ENCODE results near the gene GLUD2.
"Not testable (repeated sequence)": the region's sequence is repeated elsewhere in the genome, so short reads cannot be mapped to it uniquely, and the experiment has no call there.

Gene GLUD2

GRCh38 chrX:121052122-121052521 lies 4.7 kb downstream of the GLUD2 start:
- Histone ChIP-seq H3K36me3 (ENCODE audit: control insufficient read depth, insufficient read depth, low read length) (no peaks in the 10 kb centered on the region), H2AFZ (no peak overlapping the region), H3K4me1 (no peaks in the 10 kb centered on the region), H3K27me3 (ENCODE audit: control insufficient read depth, insufficient read depth, low read length) (no peaks in the 10 kb centered on the region), H3K9ac (no peak overlapping the region), H3K4me2 (ENCODE audit: low read length) (no peak overlapping the region), H3K79me2 (no peaks in the 10 kb centered on the region), H3K9me3 (ENCODE audit: control insufficient read depth, low read length) (no peaks in the 10 kb centered on the region), H3K27ac (no peak overlapping the region), H3K4me3 (ENCODE audit: low read depth, low read length) (no peak overlapping the region)
- no peak for TF ChIP-seq CTCF (IDR thresholded peaks at IDR 0.05)

DNA sequence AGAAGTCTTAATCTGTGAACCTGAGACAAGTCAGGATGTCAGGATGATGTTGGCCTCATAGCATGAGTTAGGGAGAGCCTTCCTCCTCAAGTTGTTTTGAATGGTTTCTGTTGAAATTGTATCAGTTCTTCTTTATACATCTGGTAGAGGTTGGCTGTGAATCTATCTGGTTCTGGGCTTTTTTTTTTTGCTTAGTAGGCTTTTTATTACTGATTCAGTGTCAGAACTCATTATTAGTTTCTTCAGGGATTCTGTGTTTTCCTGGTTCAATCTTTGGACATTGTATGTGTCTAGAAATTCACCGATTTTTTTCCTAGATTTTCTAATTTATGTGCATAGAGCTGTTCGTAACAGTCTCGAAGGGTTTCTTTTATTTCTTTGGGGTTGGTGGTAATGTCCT lies 14.9 kb downstream of the GLUD2 start:
- H3K79me2 ChIP-seq: no peaks in the 10 kb centered on the region
- H3K9me3 ChIP-seq (ENCODE audit: control insufficient read depth, low read length): no peaks in the 10 kb centered on the region
- no peak overlapping the region for H3K27ac ChIP-seq
- no peak for TF ChIP-seq CTCF (IDR thresholded peaks at IDR 0.05)
- H3K9ac ChIP-seq: no peak overlapping the region
- no peaks in the 10 kb centered on the region for H3K27me3 ChIP-seq (ENCODE audit: control insufficient read depth, insufficient read depth, low read length)
- no peaks in the 10 kb centered on the region for H3K4me1 ChIP-seq
- no peaks in the 10 kb centered on the region for H3K36me3 ChIP-seq (ENCODE audit: control insufficient read depth, insufficient read depth, low read length)
- no peak overlapping the region for H3K4me2 ChIP-seq (ENCODE audit: low read length)
- H2AFZ ChIP-seq: no peak overlapping the region
- H3K4me3 ChIP-seq (ENCODE audit: low read depth, low read length): no peak overlapping the region

GRCh38 chrX:121064579-121064978 lies 17.2 kb downstream of the GLUD2 start:
- H3K4me1 ChIP-seq: no peaks in the 10 kb centered on the region
- H3K4me2 ChIP-seq (ENCODE audit: low read length): no peak overlapping the region
- H3K79me2 ChIP-seq: no peaks in the 10 kb centered on the region
- no peaks in the 10 kb centered on the region for H3K9me3 ChIP-seq (ENCODE audit: control insufficient read depth, low read length)
- no peaks in the 10 kb centered on the region for H3K27me3 ChIP-seq (ENCODE audit: control insufficient read depth, insufficient read depth, low read length)
- H2AFZ ChIP-seq: no peak overlapping the region
- no peak overlapping the region for H3K4me3 ChIP-seq (ENCODE audit: low read depth, low read length)
- no peak overlapping the region for H3K27ac ChIP-seq
- no peak for TF ChIP-seq CTCF (IDR thresholded peaks at IDR 0.05)
- H3K36me3 ChIP-seq (ENCODE audit: control insufficient read depth, insufficient read depth, low read length): no peaks in the 10 kb centered on the region
- no peak overlapping the region for H3K9ac ChIP-seq

GRCh38 chrX:121084247-121084646 lies 36.8 kb downstream of the GLUD2 start:
- H3K36me3 ChIP-seq (ENCODE audit: control insufficient read depth, insufficient read depth, low read length); H2AFZ ChIP-seq; H3K79me2 ChIP-seq; H3K27ac ChIP-seq; H3K9ac ChIP-seq; H3K27me3 ChIP-seq (ENCODE audit: control insufficient read depth, insufficient read depth, low read length); H3K4me2 ChIP-seq (ENCODE audit: low read length); H3K4me1 ChIP-seq; H3K4me3 ChIP-seq (ENCODE audit: low read depth, low read length); H3K9me3 ChIP-seq (ENCODE audit: control insufficient read depth, low read length): not testable (repeated sequence)

DNA sequence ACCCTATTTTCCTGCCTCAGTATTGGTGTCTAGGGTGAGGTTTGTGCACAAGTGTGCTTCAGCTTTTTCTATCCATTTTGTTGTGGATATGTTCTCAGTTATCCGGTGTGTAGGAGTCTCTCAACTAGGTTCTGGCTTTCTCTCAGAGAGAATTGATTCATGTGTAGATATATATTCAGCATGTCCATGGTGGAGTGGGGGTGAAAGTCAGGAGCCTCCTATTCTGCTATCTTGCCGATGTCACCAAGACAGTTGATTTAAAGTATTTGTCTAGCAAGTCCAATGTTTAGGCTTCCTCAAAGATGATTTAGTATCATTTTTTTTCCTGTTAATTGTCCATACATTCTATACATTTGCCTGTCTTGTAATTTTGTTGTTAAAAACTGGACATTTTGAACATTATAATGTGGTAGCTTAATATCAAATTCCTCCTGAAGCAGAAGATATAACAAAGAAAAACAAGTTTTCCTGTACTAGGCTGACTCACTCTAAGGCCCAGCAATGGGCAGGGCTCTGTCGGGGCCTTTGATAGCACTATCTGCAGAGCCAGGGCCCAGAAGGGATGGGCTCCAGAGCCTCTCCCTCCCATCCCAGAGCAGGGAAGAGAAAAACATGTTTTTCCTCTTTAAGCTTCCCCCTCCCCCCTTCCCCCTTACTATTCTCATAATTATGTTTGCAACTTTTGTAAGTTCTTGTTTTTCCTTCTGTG lies 37.6 kb downstream of the GLUD2 start:
- H3K27ac ChIP-seq: no peak overlapping the region

More for the DNA sequence above, 37.6 kb downstream of the GLUD2 start:
- TF ChIP-seq CTCF (IDR thresholded peaks at IDR 0.05): no peak
- H3K4me1 ChIP-seq: no peaks in the 10 kb centered on the region
- no peaks in the 10 kb centered on the region for H3K27me3 ChIP-seq (ENCODE audit: control insufficient read depth, insufficient read depth, low read length)
- no peak overlapping the region for H2AFZ ChIP-seq
- H3K36me3 ChIP-seq (ENCODE audit: control insufficient read depth, insufficient read depth, low read length): no peaks in the 10 kb centered on the region
- H3K9me3 ChIP-seq (ENCODE audit: control insufficient read depth, low read length): no peaks in the 10 kb centered on the region
- H3K9ac ChIP-seq: no peak overlapping the region
- H3K4me3 ChIP-seq (ENCODE audit: low read depth, low read length): no peak overlapping the region
- H3K4me2 ChIP-seq (ENCODE audit: low read length): no peak overlapping the region
- no peaks in the 10 kb centered on the region for H3K79me2 ChIP-seq

All from parathyroid adenoma (tissue), 2 donors.